GM12891 (cell line): ENCODE measurements around the gene KCNJ4.
A peak's percentile ranks its signal among the peaks of the same experiment; 100 is the strongest.

ENCODE experiments used
- DNase-seq: peaks from one replicate; pipeline ENCODE4 v3.0.0; 2011; ENCODE audit warnings: low spot score; ENCODE audit not compliant: insufficient read length
- FAIRE-seq: peaks from 2 replicates; lab custom pipeline; 2011; peaks lifted over from hg19 to GRCh38; lab: Jason Lieb, UNC
- PAX5 ChIP-seq: IDR thresholded peaks from 2 replicates; pipeline ENCODE4 v1.6.1; 2011; ENCODE audit warnings: low read length, moderate library complexity, mild to moderate bottlenecking; ENCODE audit not compliant: insufficient read depth, severe bottlenecking
- POLR2A ChIP-seq: IDR thresholded peaks from 2 replicates; pipeline ENCODE4 v1.6.1; 2011; ENCODE audit warnings: low read depth, low read length, control low read depth
- POLR2AphosphoS5 ChIP-seq: IDR thresholded peaks from 2 replicates; pipeline ENCODE4 v1.6.1; 2011; ENCODE audit warnings: low read depth, low read length, control low read depth
- POU2F2 ChIP-seq: IDR thresholded peaks from 2 replicates; pipeline ENCODE4 v1.6.1; 2011; ENCODE audit warnings: low read depth, mild to moderate bottlenecking, control low read depth, low read length, moderate library complexity
- SPI1 ChIP-seq: IDR thresholded peaks from 2 replicates; pipeline ENCODE4 v1.6.1; 2011; ENCODE audit warnings: low read depth, low read length, control low read depth
- TAF1 ChIP-seq: IDR thresholded peaks from 2 replicates; pipeline ENCODE4 v1.6.1; 2011; ENCODE audit warnings: low read depth, low read length, control low read depth

KCNJ4 gene

GRCh38 chr22:38464992-38465672, 10.1 kb upstream of the KCNJ4 start:
- FAIRE-seq, result no peak
- no peak for DNase-seq
- TF ChIP-seq POLR2AphosphoS5, result no peak
- TF ChIP-seq POLR2A, result no peak
- no peak for TF ChIP-seq TAF1
- no peak for TF ChIP-seq POU2F2
- TF ChIP-seq PAX5, result no peak
- TF ChIP-seq SPI1, result no peak

GRCh38 chr22:38462960-38463784, 8.2 kb upstream of the KCNJ4 start:
- no peak for TF ChIP-seq SPI1
- TF ChIP-seq TAF1, result no peak
- no peak for TF ChIP-seq POLR2AphosphoS5
- TF ChIP-seq POU2F2, result no peak
- no peak for TF ChIP-seq POLR2A
- TF ChIP-seq PAX5, result no peak
- FAIRE-seq (no peak), DNase-seq (no peak)

GRCh38 chr22:38461414-38462081, 6.5 kb upstream of the KCNJ4 start:
- FAIRE-seq (no peak), DNase-seq (peak; percentile 70)
- TF ChIP-seq POU2F2 (no peak), POLR2AphosphoS5 (no peak), PAX5 (no peak), SPI1 (no peak), TAF1 (no peak), POLR2A (no peak)

- DNase-seq, result peak; percentile 14
Observed at GRCh38 chr22:38461057-38461413, 6.0 kb upstream of the KCNJ4 start.

DNA sequence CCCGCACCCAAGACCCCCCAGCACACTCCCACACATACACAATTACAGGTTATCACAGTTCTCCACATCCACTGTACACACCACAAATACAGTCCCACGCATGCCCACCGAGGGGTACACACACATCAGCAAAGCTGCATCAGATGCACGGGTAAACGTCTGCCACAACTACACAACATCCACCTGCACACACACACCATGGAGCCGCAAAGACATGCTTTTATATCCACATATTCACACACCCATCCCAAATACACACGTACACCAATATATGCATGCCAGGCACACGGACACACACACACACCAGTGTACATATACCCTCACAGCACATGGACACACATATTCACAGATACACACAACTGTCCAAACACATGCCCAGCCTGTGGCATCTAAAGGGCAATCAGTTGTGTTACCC, 5.4 kb upstream of the KCNJ4 start:
- DNase-seq (no peak), FAIRE-seq (peak; percentile 67)
- no peak for TF ChIP-seq PAX5
- TF ChIP-seq TAF1, result no peak
- no peak for TF ChIP-seq POU2F2
- TF ChIP-seq SPI1, result no peak
- TF ChIP-seq POLR2AphosphoS5, result no peak
- no peak for TF ChIP-seq POLR2A

More at GRCh38 chr22:38461057-38461413, 6.0 kb upstream of the KCNJ4 start:
- no peak for FAIRE-seq
- TF ChIP-seq POLR2AphosphoS5 (no peak), POU2F2 (no peak)

- TF ChIP-seq SPI1 (no peak), TAF1 (no peak), POLR2AphosphoS5 (no peak), POU2F2 (no peak), POLR2A (no peak), PAX5 (no peak)
- no peak for DNase-seq
- no peak for FAIRE-seq
Observed at GRCh38 chr22:38456841-38457699, 2.1 kb upstream of the KCNJ4 start.

DNA sequence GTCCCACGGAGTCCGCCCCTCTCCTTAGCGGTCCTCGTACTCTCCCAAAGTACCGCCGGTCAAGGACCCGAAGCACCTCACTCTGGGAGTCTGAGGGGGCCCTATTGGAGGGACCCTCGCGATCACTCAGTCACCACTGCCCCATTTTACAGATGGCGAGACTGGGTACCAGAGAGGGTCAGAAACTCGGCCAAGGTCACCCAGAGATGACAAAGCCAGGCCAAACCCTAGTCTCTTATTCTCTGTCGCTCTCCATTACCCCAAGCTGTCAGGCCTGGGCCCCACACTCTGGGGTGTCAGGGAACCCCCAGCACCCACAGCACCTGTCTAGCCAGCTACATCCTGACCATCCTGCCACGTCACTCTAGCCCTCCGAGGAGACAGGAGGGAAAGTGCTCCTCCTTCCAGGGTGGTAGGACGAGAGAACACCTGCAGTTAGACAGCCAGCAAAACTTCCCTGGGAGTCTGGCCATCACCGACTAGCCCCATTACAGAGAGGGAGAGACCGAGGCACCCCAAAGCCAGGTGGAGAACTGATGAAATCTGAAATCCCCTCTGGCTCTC, 1.4 kb upstream of the KCNJ4 start:
- no peak for DNase-seq
- no peak for TF ChIP-seq TAF1
- no peak for TF ChIP-seq POLR2AphosphoS5
- TF ChIP-seq PAX5, result no peak
- TF ChIP-seq POLR2A, result no peak
- TF ChIP-seq SPI1, result no peak
- TF ChIP-seq POU2F2, result no peak
- no peak for FAIRE-seq

DNA sequence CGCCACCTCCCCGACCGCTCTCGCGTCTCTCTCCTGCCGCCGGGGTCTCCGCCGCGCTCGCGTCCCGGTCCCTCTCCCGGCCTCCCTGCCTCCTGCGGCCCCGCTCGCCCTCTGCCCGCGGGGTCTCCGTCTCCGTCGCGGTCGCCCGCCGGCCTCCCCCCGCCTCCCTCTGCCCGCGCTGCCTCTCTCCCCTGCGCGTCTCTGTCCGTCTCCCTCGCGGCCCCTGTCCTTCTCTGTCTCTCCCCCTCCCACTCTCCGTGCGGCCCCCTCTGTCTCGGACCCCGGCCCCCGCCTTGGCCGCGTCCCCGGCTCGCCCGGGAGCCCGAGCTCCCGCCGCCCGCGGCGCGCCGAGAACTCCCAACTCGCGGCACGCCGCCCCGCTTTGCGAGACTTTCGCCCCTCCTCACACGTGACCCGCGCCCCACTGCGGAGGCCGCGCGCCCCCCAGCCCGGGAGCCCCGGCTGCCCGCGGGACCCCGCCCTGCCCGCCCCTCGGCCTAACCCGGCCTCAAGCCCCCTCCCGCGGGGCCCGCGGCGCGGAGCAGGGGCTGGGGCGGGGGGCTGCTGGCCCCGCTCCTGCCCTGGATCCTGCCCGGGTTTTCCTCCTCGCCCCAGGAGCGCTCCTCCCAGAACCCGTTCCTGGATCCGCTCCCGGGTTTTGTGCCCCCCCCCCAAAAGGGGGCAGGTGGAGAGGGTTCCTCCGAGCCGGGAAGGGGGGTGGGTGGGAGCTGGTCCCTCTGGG, 702 bp upstream of the KCNJ4 start:
- FAIRE-seq (no peak), DNase-seq (no peak)
- TF ChIP-seq TAF1, result no peak
- TF ChIP-seq PAX5, result no peak
- no peak for TF ChIP-seq POLR2A
- TF ChIP-seq SPI1, result no peak
- no peak for TF ChIP-seq POU2F2
- TF ChIP-seq POLR2AphosphoS5, result no peak
